Liver (tissue), 9 donors: Measurements from ENCODE around the gene BDKRB2. TPM values are rescaled to one million over a fixed set of nuclear protein-coding genes. Genes with fewer than 3 reads are reported as not detected.

Source experiments
- DNase-seq: peaks from one replicate; pipeline ENCODE4 v3.0.0-alpha.2; 2017; ENCODE audit warnings: low spot score
- H3K27ac ChIP-seq, 2 donors: one replicate each; pipeline ENCODE4 v1.7.0; 2013; ENCODE audit warnings: inconsistent platforms in 2 of 2, low read length in 2 of 2, control low read depth in 1 of 2, low read depth in 1 of 2, mild to moderate bottlenecking in 1 of 2
- H3K27me3 ChIP-seq, 4 donors: one replicate each; pipeline versions ENCODE4 v1.6.1 to v1.7.0; 2013; ENCODE audit warnings: low read length in 3 of 4, inconsistent platforms in 1 of 4, mild to moderate bottlenecking in 1 of 4, moderate library complexity in 1 of 4; ENCODE audit not compliant: control insufficient read depth in 4 of 4, insufficient read depth in 4 of 4
- H3K36me3 ChIP-seq, 4 donors: one replicate each; pipeline versions ENCODE4 v1.6.1 to v1.7.0; 2013; ENCODE audit warnings: low read length in 3 of 4, mild to moderate bottlenecking in 3 of 4, low read depth in 1 of 4, moderate library complexity in 1 of 4; ENCODE audit not compliant: control insufficient read depth in 4 of 4, insufficient read depth in 3 of 4
- H3K4me1 ChIP-seq, 4 donors: one replicate each; pipeline versions ENCODE4 v1.6.1 to v1.7.0; 2013; ENCODE audit warnings: low read length in 3 of 4, mild to moderate bottlenecking in 3 of 4, moderate library complexity in 1 of 4; ENCODE audit not compliant: control insufficient read depth in 4 of 4, insufficient read depth in 4 of 4
- H3K4me3 ChIP-seq, 3 donors: one replicate each; pipeline versions ENCODE4 v1.6.1 to v1.7.0; 2013; ENCODE audit warnings: low read length in 3 of 3, control low read depth in 1 of 3, low read depth in 1 of 3, mild to moderate bottlenecking in 1 of 3
- H3K9ac ChIP-seq, 2 donors: one replicate each; pipeline ENCODE4 v1.7.0; 2013; ENCODE audit warnings: low read length in 2 of 2, mild to moderate bottlenecking in 2 of 2, moderate library complexity in 2 of 2, control low read depth in 1 of 2, low read depth in 1 of 2
- H3K9me3 ChIP-seq, 4 donors: one replicate each; pipeline versions ENCODE4 v1.6.1 to v1.7.0; 2013; ENCODE audit warnings: low read length in 3 of 4; ENCODE audit not compliant: control insufficient read depth in 4 of 4
- ATF3 ChIP-seq: IDR thresholded peaks from 2 replicates; pipeline ENCODE4 v1.6.1; 2016; ENCODE audit warnings: antibody characterized with exemption
- CTCF ChIP-seq: fragments of 150-350 bp; IDR thresholded peaks from 2 replicates; pipeline ENCODE4 v1.5.1; 2017; ENCODE audit warnings: improper control_type of control experiment, low read depth, low read length; ENCODE audit not compliant: missing input control
- EGR1 ChIP-seq, 2 donors: IDR thresholded peaks; 2 replicates each; pipeline ENCODE4 v1.6.1; 2016 to 2018; ENCODE audit warnings: antibody characterized with exemption in 2 of 2, low read depth in 2 of 2
- FOXA1 ChIP-seq: IDR thresholded peaks from 2 replicates; pipeline ENCODE4 v1.6.1; 2016; ENCODE audit warnings: antibody characterized with exemption
- FOXA2 ChIP-seq: IDR thresholded peaks from 2 replicates; pipeline ENCODE4 v1.6.1; 2016; ENCODE audit warnings: antibody characterized with exemption
- GABPA ChIP-seq, 2 donors: IDR thresholded peaks in 1 of 2; conservative IDR thresholded peaks in 1 of 2; 2 replicates each; pipeline ENCODE4 v1.6.1; 2016; ENCODE audit warnings: antibody characterized with exemption in 2 of 2, mild to moderate bottlenecking in 1 of 2, moderate library complexity in 1 of 2
- HNF4A ChIP-seq, 2 donors: conservative IDR thresholded peaks; 2 replicates each; pipeline ENCODE4 v1.6.1; 2016; ENCODE audit warnings: antibody characterized with exemption in 2 of 2, mild to moderate bottlenecking in 2 of 2
- HNF4G ChIP-seq: IDR thresholded peaks from 2 replicates; pipeline ENCODE4 v1.6.1; 2016; ENCODE audit warnings: antibody characterized with exemption
- JUND ChIP-seq, 2 donors: IDR thresholded peaks; 2 replicates each; pipeline ENCODE4 v1.6.1; 2016; ENCODE audit warnings: antibody characterized with exemption in 2 of 2
- MAX ChIP-seq: IDR thresholded peaks from 2 replicates; pipeline ENCODE4 v1.6.1; 2016; ENCODE audit warnings: antibody characterized with exemption
- NR2F2 ChIP-seq: IDR thresholded peaks from 2 replicates; pipeline ENCODE4 v1.6.1; 2016; ENCODE audit warnings: antibody characterized with exemption
- RAD21 ChIP-seq, 2 donors: IDR thresholded peaks; 2 replicates each; pipeline ENCODE4 v1.6.1; 2016; ENCODE audit warnings: antibody characterized with exemption in 2 of 2, mild to moderate bottlenecking in 2 of 2
- REST ChIP-seq: IDR thresholded peaks from 2 replicates; pipeline ENCODE4 v1.6.1; 2016; ENCODE audit warnings: antibody characterized with exemption, mild to moderate bottlenecking
- RXRA ChIP-seq, 2 donors: IDR thresholded peaks; 2 replicates each; pipeline ENCODE4 v1.6.1; 2017 to 2018; ENCODE audit warnings: antibody characterized with exemption in 2 of 2, mild to moderate bottlenecking in 1 of 2
- SP1 ChIP-seq: IDR thresholded peaks from 2 replicates; pipeline ENCODE4 v1.6.1; 2018; ENCODE audit warnings: antibody characterized with exemption, mild to moderate bottlenecking
- TAF1 ChIP-seq: conservative IDR thresholded peaks from 2 replicates; pipeline ENCODE4 v1.6.1; 2016; ENCODE audit warnings: antibody characterized with exemption, mild to moderate bottlenecking
- YY1 ChIP-seq: IDR thresholded peaks from 2 replicates; pipeline ENCODE4 v1.6.1; 2016; ENCODE audit warnings: antibody characterized with exemption, mild to moderate bottlenecking
- ZBTB33 ChIP-seq: IDR thresholded peaks from 2 replicates; pipeline ENCODE4 v1.6.1; 2016; ENCODE audit warnings: antibody characterized with exemption
- WGBS: extraction: QIAGEN DNeasy Blood & Tissue Kit; methylation state at CpG from one replicate; pipeline ENCODE4 v1.1.7; 2013; 5-methylcytosine and 5-hydroxymethylcytosine counted together
- polyA plus RNA-seq, 2 donors: library from polyadenylated mRNA; stranded (reverse) in 1 of 2; unstranded in 1 of 2; fragments of 200-250 nt in 1 of 2; fragments of >200 nt in 1 of 2; fragmentation: Nextera tagmentation in 1 of 2; extraction: Ambion mirVana in 1 of 2; gene quantifications; one replicate each; pipeline versions ENCODE4 v1.2.1 to v1.2.3, GENCODE V29; 2013 to 2015
- total RNA-seq, 2 donors: library from RNA; depleted of rRNA; stranded (reverse); fragments of >200 nt; gene quantifications; one replicate each; pipeline ENCODE4 v1.2.3, GENCODE V29; 2014
- donor health status: healthy.
- donor health status: healthy.
- donor health status: healthy.
- donor health status: healthy.
- donor health status: healthy.

The BDKRB2 gene
- total and polyA plus RNA-seq, 4 donors = 0.10 to 0.25 (median 0.17) TPM

- no peak for TF ChIP-seq SP1
- TF ChIP-seq RAD21 (IDR thresholded peaks at IDR 0.05) = no peak
- TF ChIP-seq HNF4G = no peak
- H3K4me3 ChIP-seq = no peak overlapping the region
- H3K36me3 ChIP-seq = no peaks in the 10 kb centered on the region
- WGBS = 87% methylated on average over 11 of the region's 11 CpGs
- peaks cover 0 to 3% (median 0%) of the 10 kb centered on the region in 4 donors for H3K27me3 ChIP-seq
- no peak for DNase-seq
- no peak overlapping the region for H3K27ac ChIP-seq
- peaks cover 4 to 12% (median 7%) of the 10 kb centered on the region in 4 donors for H3K4me1 ChIP-seq
- no peaks in the 10 kb centered on the region for H3K9me3 ChIP-seq
- H3K9ac ChIP-seq = no peak overlapping the region
These were observed 2.1 kb upstream of the BDKRB2 start for GRCh38 chr14:96202441-96203094.

GRCh38 chr14:96203116-96203515 lies 1.5 kb upstream of the BDKRB2 start:
- H3K9me3 ChIP-seq = no peaks in the 10 kb centered on the region
- DNase-seq = no peak
- no peak overlapping the region for H3K27ac ChIP-seq
- no peak overlapping the region for H3K9ac ChIP-seq
- peaks cover 0 to 3% (median 0%) of the 10 kb centered on the region in 4 donors for H3K27me3 ChIP-seq
- no peak for TF ChIP-seq ZBTB33
- TF ChIP-seq YY1 = no peak
- no peak for TF ChIP-seq GABPA (IDR thresholded peaks at IDR 0.05 in 1 of 2, conservative IDR thresholded peaks at IDR 0.05 in 1 of 2)
- TF ChIP-seq FOXA2 = no peak
- TF ChIP-seq REST = no peak
- TF ChIP-seq HNF4A (conservative IDR thresholded peaks at IDR 0.05) = no peak
- TF ChIP-seq MAX = no peak
- TF ChIP-seq SP1 = no peak
- no peak for TF ChIP-seq FOXA1
- TF ChIP-seq EGR1 (IDR thresholded peaks at IDR 0.05; ENCODE audit: low read depth in 2 of 2) = no peak
- no peak for TF ChIP-seq NR2F2
- no peak for TF ChIP-seq JUND (IDR thresholded peaks at IDR 0.05)
- TF ChIP-seq RAD21 (IDR thresholded peaks at IDR 0.05) = no peak
- TF ChIP-seq RXRA (IDR thresholded peaks at IDR 0.05) = no peak
- no peak for TF ChIP-seq TAF1
- TF ChIP-seq ATF3 = no peak
- no peak for TF ChIP-seq HNF4G
- TF ChIP-seq CTCF = no peak
- 92% methylated on average over 3 of the region's 3 CpGs for WGBS
- H3K4me3 ChIP-seq = no peak overlapping the region
- H3K36me3 ChIP-seq = no peaks in the 10 kb centered on the region
- peaks cover 4 to 12% (median 7%) of the 10 kb centered on the region in 4 donors for H3K4me1 ChIP-seq
